H9 (cell line): ENCODE measurements around the gene N4BP2. TPM values are rescaled to one million over a fixed set of nuclear protein-coding genes. Genes with fewer than 3 reads are reported as not detected.

ENCODE experiments used
- DNase-seq: peaks from one replicate; pipeline ENCODE4 v3.0.0-alpha.2; 2017
- H2AFZ ChIP-seq: one replicate; pipeline ENCODE4 v1.6.1; 2013; ENCODE audit warnings: mild to moderate bottlenecking, low read length, control low read depth, moderate library complexity
- H2AK5ac ChIP-seq: 2 replicates; pipeline ENCODE4 v1.6.1; 2013; ENCODE audit warnings: low read length, control low read depth, mixed read lengths; ENCODE audit not compliant: insufficient read length
- H2BK120ac ChIP-seq: one replicate; pipeline ENCODE4 v1.6.1; 2013; ENCODE audit warnings: low read depth, mild to moderate bottlenecking, low read length, control low read depth, inconsistent platforms; ENCODE audit not compliant: poor library complexity, severe bottlenecking
- H2BK12ac ChIP-seq: 2 replicates; pipeline ENCODE4 v1.6.1; 2013; ENCODE audit warnings: low read length, control low read depth, mixed read lengths, low read depth; ENCODE audit not compliant: insufficient read length
- H2BK15ac ChIP-seq: 2 replicates; pipeline ENCODE4 v1.6.1; 2013; ENCODE audit warnings: low read depth, low read length, control low read depth
- H2BK20ac ChIP-seq: one replicate; pipeline ENCODE4 v1.6.1; 2013; ENCODE audit warnings: low read depth, mild to moderate bottlenecking, low read length, control low read depth, inconsistent platforms; ENCODE audit not compliant: poor library complexity, severe bottlenecking
- H2BK5ac ChIP-seq: 2 replicates; pipeline ENCODE4 v1.6.1; 2013; ENCODE audit warnings: low read length, control low read depth, mixed read lengths; ENCODE audit not compliant: insufficient read length
- H3K14ac ChIP-seq: 2 replicates; pipeline ENCODE4 v1.6.1; 2013; ENCODE audit warnings: low read length, control low read depth; ENCODE audit not compliant: insufficient read depth
- H3K18ac ChIP-seq: 2 replicates; pipeline ENCODE4 v1.6.1; 2013; ENCODE audit warnings: low read depth, mild to moderate bottlenecking, mixed read lengths, low read length, control low read depth; ENCODE audit not compliant: insufficient read length
- H3K23ac ChIP-seq: 2 replicates; pipeline ENCODE4 v1.6.1; 2013; ENCODE audit warnings: low read length, control low read depth, mixed read lengths, low read depth; ENCODE audit not compliant: insufficient read length
- H3K23me2 ChIP-seq: 2 replicates; pipeline ENCODE4 v1.6.1; 2013; ENCODE audit warnings: low read depth, mild to moderate bottlenecking, mixed read lengths, low read length, control low read depth; ENCODE audit not compliant: insufficient read length, poor library complexity, severe bottlenecking
- H3K27ac ChIP-seq: 2 replicates; pipeline ENCODE4 v1.5.1; 2013; ENCODE audit warnings: low read length, control low read depth, mixed read lengths, low read depth; ENCODE audit not compliant: insufficient read length
- H3K27me3 ChIP-seq: 2 replicates; pipeline ENCODE4 v1.6.1; 2013; ENCODE audit warnings: low read length, control low read depth, inconsistent platforms; ENCODE audit not compliant: insufficient read depth
- H3K4ac ChIP-seq: 2 replicates; pipeline ENCODE4 v1.6.1; 2013; ENCODE audit warnings: low read depth, mild to moderate bottlenecking, control low read depth, inconsistent platforms, low read length, moderate library complexity
- H3K4me1 ChIP-seq: 2 replicates; pipeline ENCODE4 v1.6.1; 2013; ENCODE audit warnings: low read length, control low read depth, inconsistent platforms; ENCODE audit not compliant: insufficient read depth
- H3K4me2 ChIP-seq: 2 replicates; pipeline ENCODE4 v1.6.1; 2013; ENCODE audit warnings: low read length, control low read depth, mixed read lengths; ENCODE audit not compliant: insufficient read length, insufficient read depth
- H3K56ac ChIP-seq: 2 replicates; pipeline ENCODE4 v1.6.1; 2013; ENCODE audit warnings: low read depth, mild to moderate bottlenecking, mixed read lengths, low read length, control low read depth; ENCODE audit not compliant: insufficient read length
- H3K79me1 ChIP-seq: 2 replicates; pipeline ENCODE4 v1.6.1; 2013; ENCODE audit warnings: low read depth, mild to moderate bottlenecking, moderate library complexity, low read length, control low read depth, inconsistent platforms; ENCODE audit not compliant: insufficient read depth, poor library complexity, severe bottlenecking
- H3K79me2 ChIP-seq: 2 replicates; pipeline ENCODE4 v1.6.1; 2013; ENCODE audit warnings: low read length, control low read depth, inconsistent platforms; ENCODE audit not compliant: insufficient read depth
- H3K9ac ChIP-seq: 2 replicates; pipeline ENCODE4 v1.6.1; 2013; ENCODE audit warnings: low read length, control low read depth, mixed read lengths; ENCODE audit not compliant: insufficient read length; ENCODE audit errors: extremely low read depth
- H3K9me3 ChIP-seq: one replicate; pipeline ENCODE4 v1.6.1; 2013; ENCODE audit warnings: low read depth, low read length, inconsistent platforms; ENCODE audit not compliant: control insufficient read depth
- H3T11ph ChIP-seq: one replicate; pipeline ENCODE4 v1.6.1; 2013; ENCODE audit warnings: mild to moderate bottlenecking, low read length, control low read depth, inconsistent platforms
- H4K20me1 ChIP-seq: one replicate; pipeline ENCODE4 v1.6.1; 2013; ENCODE audit not compliant: control insufficient read depth, insufficient read length, insufficient read depth
- H4K5ac ChIP-seq: 2 replicates; pipeline ENCODE4 v1.6.1; 2013; ENCODE audit warnings: low read depth, mild to moderate bottlenecking, mixed read lengths, low read length, control low read depth; ENCODE audit not compliant: insufficient read length
- H4K8ac ChIP-seq: replicated peaks from 2 replicates; pipeline ENCODE4 v1.6.1; 2013; ENCODE audit warnings: low read length, control low read depth, mixed read lengths, low read depth; ENCODE audit not compliant: insufficient read length
- H4K91ac ChIP-seq: 2 replicates; pipeline ENCODE4 v1.6.1; 2013; ENCODE audit warnings: low read depth, mild to moderate bottlenecking, moderate library complexity, mixed read lengths, low read length, control low read depth; ENCODE audit not compliant: insufficient read length
- H3K27ac Mint-ChIP-seq, 3 experiments: 2 replicates in 2 of 3; 3 replicates in 1 of 3; pipeline ENCODE4 v1.8.0; 2020 to 2021; ENCODE audit warnings: mixed read lengths in 3 of 3, mild to moderate bottlenecking in 1 of 3, moderate library complexity in 1 of 3
- H3K27me3 Mint-ChIP-seq: 2 replicates; pipeline ENCODE4 v1.8.0; 2021; ENCODE audit warnings: low read depth, mild to moderate bottlenecking, moderate library complexity, mixed read lengths
- H3K36me3 Mint-ChIP-seq, 3 experiments: 2 replicates in 2 of 3; 3 replicates in 1 of 3; pipeline ENCODE4 v1.8.0; 2020 to 2021; ENCODE audit warnings: low read depth in 3 of 3, mixed read lengths in 3 of 3; ENCODE audit not compliant: insufficient read depth in 1 of 3
- H3K4me1 Mint-ChIP-seq, 2 experiments: 2 replicates each; pipeline ENCODE4 v1.8.0; 2020; ENCODE audit warnings: mixed read lengths in 2 of 2
- H3K4me3 Mint-ChIP-seq, 2 experiments: 2 replicates in 1 of 2; 3 replicates in 1 of 2; pipeline ENCODE4 v1.8.0; 2020 to 2021; ENCODE audit warnings: mild to moderate bottlenecking in 2 of 2, mixed read lengths in 2 of 2, moderate library complexity in 1 of 2
- H3K9me3 Mint-ChIP-seq, 2 experiments: 2 replicates in 1 of 2; 3 replicates in 1 of 2; pipeline ENCODE4 v1.8.0; 2020; ENCODE audit warnings: mild to moderate bottlenecking in 2 of 2, mixed read lengths in 2 of 2, moderate library complexity in 1 of 2
- CTCF ChIP-seq: fragments of 200-600 bp; sonication (generic); conservative IDR thresholded peaks from 3 replicates; pipeline ENCODE4 v1.8.0; 2021; ENCODE audit warnings: antibody characterized with exemption, mild to moderate bottlenecking
- WGBS: extraction: QIAGEN DNeasy Blood & Tissue Kit; methylation state at CpG from one replicate; pipeline ENCODE4 v1.1.7; 2013; ENCODE audit warnings: missing lambda C conversion rate, low lambda C conversion rate, mixed read lengths; ENCODE audit not compliant: insufficient read length; ENCODE audit errors: extremely low coverage; 5-methylcytosine and 5-hydroxymethylcytosine counted together
- total RNA-seq: library from RNA; stranded (reverse); gene quantifications from 2 replicates; pipeline ENCODE4 v1.2.1, GENCODE V29; 2021

The N4BP2 gene
- total RNA-seq, 1 experiment from 2014 or later: 35.0 TPM

GRCh38 chr4:40183615-40184411, 127.2 kb downstream of the N4BP2 start:
- H3K4me1 ChIP-seq: peaks cover 2% of the 10 kb centered on the region; the same call in 1 of the 2 replicates
- H3K79me1 ChIP-seq: no peaks in the 10 kb centered on the region
- no peaks in the 10 kb centered on the region for H3K9me3 ChIP-seq
- H2BK120ac ChIP-seq: no peak overlapping the region
- no peak overlapping the region for H4K5ac ChIP-seq
- H3K14ac ChIP-seq: no peak overlapping the region; the same call in 1 of the 2 replicates
- Mint-ChIP-seq H3K4me3 (no peak overlapping the region), H3K27ac (peak overlapping the region in 1 of 3 experiments; percentile 83; a peak in 2 of 7 replicates), H3K4me1 (peaks cover 7 to 12% of the 10 kb centered on the region in 2 experiments), H3K9me3 (no peaks in the 10 kb centered on the region), H3K36me3 (no peaks in the 10 kb centered on the region), H3K27me3 (no peaks in the 10 kb centered on the region)
- no peak overlapping the region for H4K8ac ChIP-seq
- no peak overlapping the region for H4K91ac ChIP-seq
- no peak overlapping the region for H3K9ac ChIP-seq
- H3K56ac ChIP-seq: no peak overlapping the region
- H3K23me2 ChIP-seq: no peaks in the 10 kb centered on the region
- H3K18ac ChIP-seq: no peak overlapping the region
- no peaks in the 10 kb centered on the region for H3K27me3 ChIP-seq
- no peak overlapping the region for H2BK20ac ChIP-seq
- H3K23ac ChIP-seq: no peak overlapping the region
- no peak for TF ChIP-seq CTCF
- WGBS: no CpG with 5 or more reads among the region's 12 CpGs
- no peaks in the 10 kb centered on the region for H3K79me2 ChIP-seq
- peak overlapping the region; percentile 68 for H2AFZ ChIP-seq
- no peak overlapping the region for H3K4ac ChIP-seq
- H3K27ac ChIP-seq: no peak overlapping the region
- H2BK5ac ChIP-seq: no peak overlapping the region
- no peak overlapping the region for H2AK5ac ChIP-seq
- no peak for DNase-seq
- no peak overlapping the region for H3T11ph ChIP-seq
- H4K20me1 ChIP-seq: no peaks in the 10 kb centered on the region
- no peak overlapping the region for H2BK12ac ChIP-seq
- H3K4me2 ChIP-seq: no peak overlapping the region
- no peak overlapping the region for H2BK15ac ChIP-seq
